ENCODE data around the gene AGAP2. TPM values are rescaled to one million over a fixed set of nuclear protein-coding genes. Genes with fewer than 3 reads are reported as not detected.
A peak's percentile ranks its signal among the peaks of the same experiment; 100 is the strongest.
"Not testable (repeated sequence)": the region's sequence is repeated elsewhere in the genome, so short reads cannot be mapped to it uniquely, and the experiment has no call there.

Gene AGAP2
- total RNA-seq, 2 donors from 2014 or later: 0.33 to 1.0 TPM

DNA sequence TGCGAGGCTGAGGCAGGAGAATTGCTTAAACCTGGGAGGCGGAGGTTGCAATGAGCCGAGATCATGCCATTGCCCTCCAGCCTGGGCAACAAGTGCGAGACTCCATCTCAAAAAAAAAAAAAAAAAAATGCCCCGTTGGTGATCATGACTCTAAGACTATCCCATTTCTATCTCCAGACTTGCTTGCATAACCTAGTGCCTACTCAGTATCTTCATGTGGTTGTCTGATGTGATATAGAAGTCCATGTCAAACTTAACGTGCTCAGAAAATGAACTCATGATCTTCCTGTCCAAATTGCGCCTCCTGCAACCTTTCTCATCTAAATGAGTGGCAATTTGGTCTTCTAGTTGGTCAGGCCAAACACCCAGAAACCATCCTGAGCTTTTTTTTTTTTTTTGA is 39.4 kb upstream of the AGAP2 start:
- Histone ChIP-seq H3K36me3 (replicated peaks in 1 of 2; ENCODE audit: insufficient read depth in 1 of 2, low read depth in 2 of 2) (no peaks in the 10 kb centered on the region), H3K27me3 (no peaks in the 10 kb centered on the region), H3K4me1 (peaks cover 41% of the 10 kb centered on the region), H3K4me3 (no peak overlapping the region), H3K9me3 (no peaks in the 10 kb centered on the region), H3K27ac (no peak overlapping the region)
- intact Hi-C loops (cut with DNase I): no loop called here
- ATAC-seq (no peak), DNase-seq (no peak)
- TF ChIP-seq, protein P1, sequence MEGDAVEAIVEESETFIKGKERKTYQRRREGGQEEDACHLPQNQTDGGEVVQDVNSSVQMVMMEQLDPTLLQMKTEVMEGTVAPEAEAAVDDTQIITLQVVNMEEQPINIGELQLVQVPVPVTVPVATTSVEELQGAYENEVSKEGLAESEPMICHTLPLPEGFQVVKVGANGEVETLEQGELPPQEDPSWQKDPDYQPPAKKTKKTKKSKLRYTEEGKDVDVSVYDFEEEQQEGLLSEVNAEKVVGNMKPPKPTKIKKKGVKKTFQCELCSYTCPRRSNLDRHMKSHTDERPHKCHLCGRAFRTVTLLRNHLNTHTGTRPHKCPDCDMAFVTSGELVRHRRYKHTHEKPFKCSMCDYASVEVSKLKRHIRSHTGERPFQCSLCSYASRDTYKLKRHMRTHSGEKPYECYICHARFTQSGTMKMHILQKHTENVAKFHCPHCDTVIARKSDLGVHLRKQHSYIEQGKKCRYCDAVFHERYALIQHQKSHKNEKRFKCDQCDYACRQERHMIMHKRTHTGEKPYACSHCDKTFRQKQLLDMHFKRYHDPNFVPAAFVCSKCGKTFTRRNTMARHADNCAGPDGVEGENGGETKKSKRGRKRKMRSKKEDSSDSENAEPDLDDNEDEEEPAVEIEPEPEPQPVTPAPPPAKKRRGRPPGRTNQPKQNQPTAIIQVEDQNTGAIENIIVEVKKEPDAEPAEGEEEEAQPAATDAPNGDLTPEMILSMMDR (IDR thresholded peaks at IDR 0.05): no peak
- no peak for TF ChIP-seq POLR2A (IDR thresholded peaks at IDR 0.05)
- 79 to 86% methylated on average over 3 to 7 of the region's 7 CpGs for WGBS, 2 donors

DNA sequence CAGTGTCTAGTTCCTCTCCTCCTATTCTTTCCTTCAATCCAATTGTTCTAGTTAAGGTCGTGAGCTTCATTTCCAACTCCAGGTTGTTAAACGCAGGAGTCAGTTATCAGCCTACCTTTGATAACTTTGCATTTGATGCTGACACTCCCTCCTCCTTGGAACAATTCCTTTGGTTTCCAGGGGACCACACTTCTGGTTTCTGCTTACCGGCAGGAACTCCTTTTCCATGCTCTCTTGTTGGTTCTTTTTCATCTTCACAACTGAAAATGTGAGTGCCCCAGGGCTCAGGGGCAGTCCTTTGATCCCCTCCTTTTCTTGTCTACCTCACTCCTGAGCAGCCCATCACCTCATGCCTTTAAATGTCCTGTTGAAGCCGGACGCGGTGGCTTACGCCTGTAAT is 38.8 kb upstream of the AGAP2 start:
- 72 to 80% methylated on average over 7 of the region's 7 CpGs for WGBS, 2 donors
- Histone ChIP-seq H3K4me1 (peaks cover 40% of the 10 kb centered on the region), H3K27me3 (no peaks in the 10 kb centered on the region), H3K27ac (no peak overlapping the region), H3K9me3 (no peaks in the 10 kb centered on the region), H3K4me3 (no peak overlapping the region), H3K36me3 (replicated peaks in 1 of 2; ENCODE audit: insufficient read depth in 1 of 2, low read depth in 2 of 2) (no peaks in the 10 kb centered on the region)
- ATAC-seq (no peak), DNase-seq (no peak)
- intact Hi-C loops (cut with DNase I): no loop called here
- TF ChIP-seq POLR2A (IDR thresholded peaks at IDR 0.05): no peak
- TF ChIP-seq, protein P1 (IDR thresholded peaks at IDR 0.05): no peak

DNA sequence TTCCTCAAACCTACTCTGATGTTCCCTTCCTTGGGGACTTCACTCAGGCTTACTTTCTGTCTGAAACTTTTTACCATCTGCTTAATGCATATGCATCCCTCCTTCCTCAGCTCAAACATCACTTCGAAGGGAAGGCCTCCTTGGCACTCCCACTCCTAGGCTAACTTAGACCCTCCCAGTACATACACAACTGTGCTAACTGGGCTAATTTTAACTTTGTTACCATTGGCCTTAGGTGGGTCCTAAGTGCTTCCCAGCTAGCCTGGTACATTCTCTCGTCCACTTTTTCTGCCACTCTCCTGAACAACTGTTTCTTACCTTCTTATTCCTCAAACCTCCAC is 37.7 kb upstream of the AGAP2 start:
- no peak overlapping the region for H3K27ac ChIP-seq
- TF ChIP-seq, protein P1 (IDR thresholded peaks at IDR 0.05): no peak
- TF ChIP-seq POLR2A (IDR thresholded peaks at IDR 0.05): no peak
- no peaks in the 10 kb centered on the region for H3K27me3 ChIP-seq
- H3K9me3 ChIP-seq: no peaks in the 10 kb centered on the region
- intact Hi-C loops (cut with DNase I): no loop called here
- ATAC-seq (no peak), DNase-seq (no peak)
- peaks cover 36% of the 10 kb centered on the region for H3K4me1 ChIP-seq
- 80 to 87% methylated on average over 2 of the region's 2 CpGs for WGBS, 2 donors
- no peak overlapping the region for H3K4me3 ChIP-seq
- no peaks in the 10 kb centered on the region for H3K36me3 ChIP-seq (replicated peaks in 1 of 2; ENCODE audit: insufficient read depth in 1 of 2, low read depth in 2 of 2)

DNA sequence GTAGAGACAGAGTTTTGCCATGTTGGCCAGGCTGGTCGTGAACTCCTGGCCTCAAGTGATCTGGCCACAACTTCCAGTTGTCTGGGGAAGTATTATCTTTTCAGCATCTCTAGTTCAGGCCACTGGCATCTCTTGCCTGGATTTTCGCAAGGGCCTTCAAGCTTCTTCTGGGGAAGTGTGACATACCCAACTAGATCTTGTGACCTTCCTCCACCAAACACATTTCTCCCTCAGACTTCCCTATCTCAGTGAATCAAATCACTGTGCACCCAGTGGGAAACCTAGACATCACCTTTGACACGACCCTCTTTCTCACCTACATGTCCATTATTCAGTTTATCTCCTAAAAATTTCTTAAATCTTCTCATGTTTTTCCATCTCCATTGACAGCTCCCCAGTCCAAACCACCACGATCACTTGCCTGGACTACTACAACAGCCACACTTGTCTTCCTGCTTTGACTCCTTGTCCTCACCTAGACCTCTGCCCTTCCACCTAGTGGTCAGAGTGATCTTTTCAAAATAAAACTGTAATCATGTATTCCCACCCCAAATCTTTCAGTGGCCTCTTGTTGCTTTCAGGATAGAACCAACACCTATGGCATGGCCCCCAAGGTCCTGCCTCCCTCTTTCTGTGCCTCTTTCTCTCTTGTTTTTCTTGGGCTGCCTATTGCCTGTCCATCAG is 37.2 kb upstream of the AGAP2 start:
- DNase-seq: no peak
- Histone ChIP-seq H3K4me3 (no peak overlapping the region), H3K4me1 (peaks cover 41% of the 10 kb centered on the region), H3K36me3 (replicated peaks in 1 of 2; ENCODE audit: insufficient read depth in 1 of 2, low read depth in 2 of 2) (no peaks in the 10 kb centered on the region), H3K27ac (no peak overlapping the region), H3K27me3 (no peaks in the 10 kb centered on the region), H3K9me3 (no peaks in the 10 kb centered on the region)
- intact Hi-C loops (cut with DNase I): no loop called here
- ATAC-seq: no peak
- 72 to 75% methylated on average over 4 of the region's 4 CpGs for WGBS, 2 donors
- no peak for TF ChIP-seq POLR2A (IDR thresholded peaks at IDR 0.05)
- TF ChIP-seq, protein P1 (IDR thresholded peaks at IDR 0.05): peak in 1 of 7 experiments; percentile 8

DNA sequence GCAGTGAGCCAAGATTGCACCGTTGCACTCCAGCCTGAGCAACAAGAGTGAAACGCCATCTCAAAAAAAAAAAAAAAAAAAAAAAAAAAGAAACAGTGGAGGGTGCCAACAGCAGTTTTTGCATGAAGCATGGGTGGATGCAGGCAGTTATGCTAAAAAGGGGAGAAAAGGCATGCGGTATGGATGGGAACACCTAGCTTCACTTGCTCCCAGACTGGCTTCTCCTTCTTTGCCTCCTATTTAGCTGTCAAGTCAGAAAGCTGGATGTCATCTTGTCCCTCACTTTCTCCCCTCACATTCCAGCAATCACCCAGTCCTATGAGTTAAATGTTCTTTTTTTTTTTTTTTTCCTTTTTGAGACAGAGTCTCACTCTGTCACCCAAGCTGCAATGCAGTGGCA is 36.5 kb upstream of the AGAP2 start:
- Histone ChIP-seq H3K4me3 (no peak overlapping the region), H3K27me3 (no peaks in the 10 kb centered on the region), H3K36me3 (replicated peaks in 1 of 2; ENCODE audit: insufficient read depth in 1 of 2, low read depth in 2 of 2) (peaks cover 0 to 3% of the 10 kb centered on the region in 2 donors), H3K27ac (no peak overlapping the region), H3K9me3 (no peaks in the 10 kb centered on the region), H3K4me1 (peaks cover 46% of the 10 kb centered on the region)
- WGBS, 2 donors: 75 to 86% methylated on average over 3 of the region's 3 CpGs
- intact Hi-C loops (cut with DNase I): no loop called here
- ATAC-seq (no peak), DNase-seq (no peak)
- no peak for TF ChIP-seq POLR2A (IDR thresholded peaks at IDR 0.05)
- TF ChIP-seq, protein P1 (IDR thresholded peaks at IDR 0.05): no peak

DNA sequence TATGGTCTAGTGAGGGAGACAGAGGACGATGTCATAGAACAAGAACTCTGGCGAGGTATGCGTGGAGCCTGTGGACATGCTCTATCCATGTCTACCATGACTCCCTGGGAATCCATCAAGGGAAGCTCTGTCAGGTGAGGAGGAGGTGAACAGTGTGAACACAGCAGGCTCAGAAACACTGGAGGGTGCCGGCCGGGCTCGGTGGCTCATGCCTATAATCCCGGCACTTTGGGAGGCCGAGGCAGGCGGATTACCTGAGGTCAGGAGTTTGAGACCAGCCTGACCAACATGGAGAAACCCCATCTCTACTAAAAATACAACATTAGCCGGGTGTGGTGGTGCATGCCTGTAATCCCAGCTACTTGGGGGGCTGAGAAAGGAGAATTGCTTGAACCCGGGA is 36.1 kb upstream of the AGAP2 start:
- ATAC-seq; H3K36me3 ChIP-seq (replicated peaks in 1 of 2; ENCODE audit: insufficient read depth in 1 of 2, low read depth in 2 of 2); H3K9me3 ChIP-seq; H3K4me3 ChIP-seq; DNase-seq; H3K27me3 ChIP-seq; intact Hi-C loops (cut with DNase I); H3K27ac ChIP-seq: not testable (repeated sequence)
- WGBS, 2 donors: 92 to 96% methylated on average over 11 of the region's 11 CpGs
- H3K4me1 ChIP-seq: peaks cover 46% of the 10 kb centered on the region
